Measurements from ENCODE around the gene FGB. TPM values are rescaled to one million over a fixed set of nuclear protein-coding genes. Genes with fewer than 3 reads are reported as not detected.

Gene FGB
- total RNA-seq, 1 experiment from 2014 or later, result 2.0 TPM

DNA sequence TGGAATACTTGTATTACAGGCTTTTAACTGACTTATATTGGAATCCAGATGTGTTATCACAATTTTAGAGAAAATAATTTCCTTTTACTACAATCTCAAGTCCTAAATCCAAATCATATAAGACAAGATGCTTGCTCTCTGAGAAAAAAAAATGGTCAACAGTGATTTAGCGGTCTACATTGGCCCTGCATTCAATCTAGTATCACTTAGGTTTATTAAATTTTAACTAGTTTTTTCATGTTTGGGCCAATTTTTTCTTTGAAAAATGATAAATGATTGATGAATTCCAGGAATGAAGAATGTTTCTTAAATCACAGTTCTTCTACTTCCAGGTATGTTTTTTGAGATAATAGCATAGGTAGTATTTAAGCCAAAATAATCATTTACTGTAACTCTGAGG, 52.4 kb downstream of the FGB start:
- no peaks in the 10 kb centered on the region for H3K36me3 ChIP-seq (ENCODE audit: control insufficient read depth, insufficient read depth, low read length)
- ChIA-PET POLR2A (no interaction called here), CTCF (no interaction called here)
- ATAC-seq, result no peak
- no peak overlapping the region for H3K4me3 ChIP-seq (ENCODE audit: low read depth in 2 of 2, low read length in 2 of 2)
- intact Hi-C loops (cut with micrococcal nuclease; ENCODE audit: unreplicated experiment), result no loop called here
- TF ChIP-seq, protein P1, sequence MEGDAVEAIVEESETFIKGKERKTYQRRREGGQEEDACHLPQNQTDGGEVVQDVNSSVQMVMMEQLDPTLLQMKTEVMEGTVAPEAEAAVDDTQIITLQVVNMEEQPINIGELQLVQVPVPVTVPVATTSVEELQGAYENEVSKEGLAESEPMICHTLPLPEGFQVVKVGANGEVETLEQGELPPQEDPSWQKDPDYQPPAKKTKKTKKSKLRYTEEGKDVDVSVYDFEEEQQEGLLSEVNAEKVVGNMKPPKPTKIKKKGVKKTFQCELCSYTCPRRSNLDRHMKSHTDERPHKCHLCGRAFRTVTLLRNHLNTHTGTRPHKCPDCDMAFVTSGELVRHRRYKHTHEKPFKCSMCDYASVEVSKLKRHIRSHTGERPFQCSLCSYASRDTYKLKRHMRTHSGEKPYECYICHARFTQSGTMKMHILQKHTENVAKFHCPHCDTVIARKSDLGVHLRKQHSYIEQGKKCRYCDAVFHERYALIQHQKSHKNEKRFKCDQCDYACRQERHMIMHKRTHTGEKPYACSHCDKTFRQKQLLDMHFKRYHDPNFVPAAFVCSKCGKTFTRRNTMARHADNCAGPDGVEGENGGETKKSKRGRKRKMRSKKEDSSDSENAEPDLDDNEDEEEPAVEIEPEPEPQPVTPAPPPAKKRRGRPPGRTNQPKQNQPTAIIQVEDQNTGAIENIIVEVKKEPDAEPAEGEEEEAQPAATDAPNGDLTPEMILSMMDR (IDR thresholded peaks at IDR 0.05), result no peak
- TF ChIP-seq SIN3A (IDR thresholded peaks at IDR 0.05; ENCODE audit: borderline replicate concordance, insufficient read depth, low read depth, low read length), result no peak
- TF ChIP-seq, protein P2, sequence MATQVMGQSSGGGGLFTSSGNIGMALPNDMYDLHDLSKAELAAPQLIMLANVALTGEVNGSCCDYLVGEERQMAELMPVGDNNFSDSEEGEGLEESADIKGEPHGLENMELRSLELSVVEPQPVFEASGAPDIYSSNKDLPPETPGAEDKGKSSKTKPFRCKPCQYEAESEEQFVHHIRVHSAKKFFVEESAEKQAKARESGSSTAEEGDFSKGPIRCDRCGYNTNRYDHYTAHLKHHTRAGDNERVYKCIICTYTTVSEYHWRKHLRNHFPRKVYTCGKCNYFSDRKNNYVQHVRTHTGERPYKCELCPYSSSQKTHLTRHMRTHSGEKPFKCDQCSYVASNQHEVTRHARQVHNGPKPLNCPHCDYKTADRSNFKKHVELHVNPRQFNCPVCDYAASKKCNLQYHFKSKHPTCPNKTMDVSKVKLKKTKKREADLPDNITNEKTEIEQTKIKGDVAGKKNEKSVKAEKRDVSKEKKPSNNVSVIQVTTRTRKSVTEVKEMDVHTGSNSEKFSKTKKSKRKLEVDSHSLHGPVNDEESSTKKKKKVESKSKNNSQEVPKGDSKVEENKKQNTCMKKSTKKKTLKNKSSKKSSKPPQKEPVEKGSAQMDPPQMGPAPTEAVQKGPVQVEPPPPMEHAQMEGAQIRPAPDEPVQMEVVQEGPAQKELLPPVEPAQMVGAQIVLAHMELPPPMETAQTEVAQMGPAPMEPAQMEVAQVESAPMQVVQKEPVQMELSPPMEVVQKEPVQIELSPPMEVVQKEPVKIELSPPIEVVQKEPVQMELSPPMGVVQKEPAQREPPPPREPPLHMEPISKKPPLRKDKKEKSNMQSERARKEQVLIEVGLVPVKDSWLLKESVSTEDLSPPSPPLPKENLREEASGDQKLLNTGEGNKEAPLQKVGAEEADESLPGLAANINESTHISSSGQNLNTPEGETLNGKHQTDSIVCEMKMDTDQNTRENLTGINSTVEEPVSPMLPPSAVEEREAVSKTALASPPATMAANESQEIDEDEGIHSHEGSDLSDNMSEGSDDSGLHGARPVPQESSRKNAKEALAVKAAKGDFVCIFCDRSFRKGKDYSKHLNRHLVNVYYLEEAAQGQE (IDR thresholded peaks at IDR 0.05; ENCODE audit: insufficient read depth in 1 of 2, low read depth in 2 of 2, low read length in 1 of 2), result no peak
- no peak for TF ChIP-seq TCF7L2 (IDR thresholded peaks at IDR 0.05; ENCODE audit: low read depth, low read length)
- TF ChIP-seq POLR2AphosphoS5 (IDR thresholded peaks at IDR 0.05; ENCODE audit: low read depth, low read length), result no peak
- no peaks in the 10 kb centered on the region for H3K27me3 ChIP-seq (ENCODE audit: control insufficient read depth, insufficient read depth, low read length)
- in situ Hi-C loops (cut with HindIII; ENCODE audit: low pct_unique_long_range_greater_than_20kb, low sequenced_read_pairs), result no loop called here
- H3K4me1 ChIP-seq (ENCODE audit: control insufficient read depth, insufficient read depth, low read length), result no peaks in the 10 kb centered on the region
- no peak for DNase-seq (ENCODE audit: low read depth, low spot score)
- no peak overlapping the region for H3K27ac ChIP-seq (ENCODE audit: low read length)
- H3K9me3 ChIP-seq (ENCODE audit: control insufficient read depth, insufficient read depth, low read depth, low read length), result no peaks in the 10 kb centered on the region
- no TSS peak for BruUV-seq (replicated peaks)

DNA sequence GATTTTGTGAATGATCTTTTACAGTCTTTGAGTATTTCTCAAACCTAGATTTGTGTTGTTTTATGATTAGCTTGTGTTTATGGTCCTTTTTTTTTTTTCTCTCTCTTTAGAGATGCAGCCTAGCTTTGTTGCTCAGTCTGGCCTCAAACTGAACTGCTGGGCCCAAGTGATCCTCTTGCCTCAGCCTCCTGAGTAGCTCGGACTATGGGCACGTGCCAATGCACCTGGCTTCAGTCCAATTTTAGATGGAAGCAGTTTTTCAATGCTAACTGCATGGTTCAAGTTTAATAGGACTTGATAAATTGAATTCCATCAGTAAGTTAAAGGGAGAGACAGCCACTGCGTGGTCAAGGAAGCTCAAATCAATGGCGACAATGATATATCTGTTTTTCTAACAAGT, 53.5 kb downstream of the FGB start:
- in situ Hi-C loops (cut with HindIII; ENCODE audit: low pct_unique_long_range_greater_than_20kb, low sequenced_read_pairs), result no loop called here
- no peaks in the 10 kb centered on the region for H3K9me3 ChIP-seq (ENCODE audit: control insufficient read depth, insufficient read depth, low read depth, low read length)
- ATAC-seq, result no peak
- BruUV-seq (replicated peaks), result no TSS peak
- H3K4me3 ChIP-seq (ENCODE audit: low read depth in 2 of 2, low read length in 2 of 2), result no peak overlapping the region
- CTCF ChIA-PET, result no interaction called here
- H3K27me3 ChIP-seq (ENCODE audit: control insufficient read depth, insufficient read depth, low read length), result no peaks in the 10 kb centered on the region
- H3K4me1 ChIP-seq (ENCODE audit: control insufficient read depth, insufficient read depth, low read length), result no peaks in the 10 kb centered on the region
- no peaks in the 10 kb centered on the region for H3K36me3 ChIP-seq (ENCODE audit: control insufficient read depth, insufficient read depth, low read length)
- no peak overlapping the region for H3K27ac ChIP-seq (ENCODE audit: low read length)
- TF ChIP-seq, protein P1 (IDR thresholded peaks at IDR 0.05), result no peak
- TF ChIP-seq, protein P2 (IDR thresholded peaks at IDR 0.05; ENCODE audit: insufficient read depth in 1 of 2, low read depth in 2 of 2, low read length in 1 of 2), result no peak
- no peak for TF ChIP-seq TCF7L2 (IDR thresholded peaks at IDR 0.05; ENCODE audit: low read depth, low read length)
- TF ChIP-seq SIN3A (IDR thresholded peaks at IDR 0.05; ENCODE audit: borderline replicate concordance, insufficient read depth, low read depth, low read length), result no peak
- no peak for TF ChIP-seq POLR2AphosphoS5 (IDR thresholded peaks at IDR 0.05; ENCODE audit: low read depth, low read length)
- no peak for DNase-seq (ENCODE audit: low read depth, low spot score)
- intact Hi-C loops (cut with micrococcal nuclease; ENCODE audit: unreplicated experiment), result no loop called here
- POLR2A ChIA-PET, result no interaction called here
